C4-2B (cell line): ENCODE measurements around the gene CA7.
"Not testable (repeated sequence)": the region's sequence is repeated elsewhere in the genome, so short reads cannot be mapped to it uniquely, and the experiment has no call there.

Experiments used
- H3K27ac ChIP-seq: fragments of 450-650 bp; 2 replicates; pipeline ENCODE4 v1.5.1; 2017
- CTCF ChIP-seq: fragments of 450-650 bp; conservative IDR thresholded peaks from 2 replicates; pipeline ENCODE4 v1.5.1; 2017; ENCODE audit warnings: mild to moderate bottlenecking
- ZFX ChIP-seq: fragments of 450-650 bp; IDR thresholded peaks from 2 replicates; pipeline ENCODE4 v1.6.1; 2017

Gene CA7

GRCh38 chr16:66859397-66860068 lies 15.3 kb downstream of the CA7 start:
- no peak for TF ChIP-seq ZFX
- no peak for TF ChIP-seq CTCF
- H3K27ac ChIP-seq: no peak overlapping the region

GRCh38 chr16:66862023-66862520 lies 17.9 kb downstream of the CA7 start:
- H3K27ac ChIP-seq: no peak overlapping the region
- TF ChIP-seq ZFX (no peak), CTCF (no peak)

- no peak for TF ChIP-seq ZFX
- TF ChIP-seq CTCF: no peak
Measured at GRCh38 chr16:66863707-66864106, 19.5 kb downstream of the CA7 start.

GRCh38 chr16:66869424-66869823 lies 25.2 kb downstream of the CA7 start:
- no peak for TF ChIP-seq ZFX
- no peak for TF ChIP-seq CTCF
- no peak overlapping the region for H3K27ac ChIP-seq

More at GRCh38 chr16:66863707-66864106, 19.5 kb downstream of the CA7 start:
- no peak overlapping the region for H3K27ac ChIP-seq

GRCh38 chr16:66871363-66871762 lies 27.1 kb downstream of the CA7 start:
- not testable (repeated sequence) for H3K27ac ChIP-seq

GRCh38 chr16:66871840-66872239 lies 27.6 kb downstream of the CA7 start:
- H3K27ac ChIP-seq: no peak overlapping the region
- TF ChIP-seq CTCF: no peak
- no peak for TF ChIP-seq ZFX

- no peak for TF ChIP-seq CTCF
- no peak for TF ChIP-seq ZFX
- H3K27ac ChIP-seq: peak overlapping the region; percentile 56
Measured at GRCh38 chr16:66872559-66872942, 28.3 kb downstream of the CA7 start.
